IPS DF 19.7 (cell line): Measurements from ENCODE around the gene EDNRA.

Experiments
- DNase-seq: peaks from one replicate; pipeline ENCODE4 v3.0.0-alpha.2; 2013; ENCODE audit warnings: low read depth, low spot score

The EDNRA gene

DNA sequence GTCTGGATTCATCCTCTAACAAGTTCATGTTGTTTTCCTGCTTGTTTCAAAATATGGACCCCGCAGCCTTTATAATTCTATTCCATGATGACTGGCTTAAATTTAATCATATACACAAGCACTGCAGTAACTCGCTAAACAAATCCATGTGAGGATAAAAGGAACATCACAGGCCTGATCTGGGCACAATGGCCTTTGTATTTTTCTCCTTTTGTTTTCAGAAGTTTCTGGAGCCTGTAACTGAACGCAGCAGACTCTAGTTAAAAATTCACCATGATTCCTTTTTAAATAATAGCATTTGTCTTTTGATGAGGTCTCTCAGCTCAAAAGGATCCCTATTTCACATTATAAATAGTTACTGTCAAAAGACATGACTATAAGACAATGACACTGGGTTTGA lies 106.1 kb downstream of the EDNRA start:
- no peak for DNase-seq

GRCh38 chr4:147589586-147589985 lies 108.7 kb downstream of the EDNRA start:
- no peak for DNase-seq

DNA sequence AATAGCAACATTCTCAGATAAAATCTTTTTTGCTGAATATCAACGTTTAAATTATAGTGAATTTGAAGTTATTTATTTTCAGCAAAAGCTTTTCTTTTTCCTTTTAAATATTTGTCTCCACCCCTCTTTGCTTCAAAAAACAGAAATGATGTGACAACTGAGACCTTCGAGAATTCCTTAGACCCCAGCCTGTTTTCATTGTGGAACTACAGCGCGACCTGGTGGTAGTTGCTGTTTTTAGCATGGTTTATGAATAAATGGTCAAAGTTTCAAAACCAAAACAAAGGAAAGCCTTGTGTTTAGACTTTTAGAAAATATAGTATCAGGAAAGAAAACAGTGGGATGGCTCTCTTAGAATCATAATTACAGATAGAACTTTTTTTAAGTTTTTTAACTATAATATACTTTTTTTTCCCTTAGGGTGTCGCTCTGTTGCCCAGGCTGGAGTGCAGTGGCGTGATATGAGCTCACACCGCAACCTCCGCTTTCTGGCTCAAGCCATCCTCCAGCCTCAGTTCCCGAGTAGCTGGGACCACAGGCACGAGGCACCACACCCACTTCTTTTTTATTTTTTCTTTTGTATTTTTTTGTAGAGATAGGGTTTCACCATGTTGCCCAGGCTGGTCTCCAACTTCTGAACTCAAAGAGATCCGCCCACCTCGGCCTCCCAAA lies 109.5 kb downstream of the EDNRA start:
- no peak for DNase-seq

- no peak for DNase-seq
Measured at GRCh38 chr4:147591106-147591505, 110.2 kb downstream of the EDNRA start.

GRCh38 chr4:147594107-147594506 lies 113.2 kb downstream of the EDNRA start:
- DNase-seq: no peak
